NCI-H524 treated with DMSO at 0.1 percent for 48 hours (cell line): ENCODE data around the gene CHD8.
"Not testable (repeated sequence)": the region's sequence is repeated elsewhere in the genome, so short reads cannot be mapped to it uniquely, and the experiment has no call there.

Experiments
- DNase-seq: peaks from one replicate; lab custom pipeline; 2025; lab: John Stamatoyannopoulos, UW

The CHD8 gene

DNA sequence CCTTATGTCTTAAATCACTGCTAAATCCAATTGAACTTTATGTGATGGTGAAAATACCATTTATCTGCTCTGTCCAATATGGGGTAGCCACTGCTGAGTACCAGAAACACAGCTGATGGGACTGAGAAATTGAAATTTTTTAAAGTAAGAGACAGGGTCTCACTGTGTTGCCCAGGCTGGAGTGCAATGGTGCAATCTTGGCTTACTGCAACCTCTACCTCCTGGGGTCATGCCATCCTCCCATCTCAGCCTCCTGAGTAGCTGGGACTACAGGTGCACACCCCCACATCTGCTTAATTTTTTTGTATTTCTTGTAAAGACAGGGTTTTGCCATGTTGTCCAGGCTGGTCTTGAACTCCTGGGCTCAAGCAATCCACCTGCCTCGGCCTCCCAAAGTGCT, 83.1 kb downstream of the CHD8 start:
- not testable (repeated sequence) for DNase-seq

GRCh38 chr14:21369949-21370679, 85.8 kb downstream of the CHD8 start:
- no peak for DNase-seq

DNA sequence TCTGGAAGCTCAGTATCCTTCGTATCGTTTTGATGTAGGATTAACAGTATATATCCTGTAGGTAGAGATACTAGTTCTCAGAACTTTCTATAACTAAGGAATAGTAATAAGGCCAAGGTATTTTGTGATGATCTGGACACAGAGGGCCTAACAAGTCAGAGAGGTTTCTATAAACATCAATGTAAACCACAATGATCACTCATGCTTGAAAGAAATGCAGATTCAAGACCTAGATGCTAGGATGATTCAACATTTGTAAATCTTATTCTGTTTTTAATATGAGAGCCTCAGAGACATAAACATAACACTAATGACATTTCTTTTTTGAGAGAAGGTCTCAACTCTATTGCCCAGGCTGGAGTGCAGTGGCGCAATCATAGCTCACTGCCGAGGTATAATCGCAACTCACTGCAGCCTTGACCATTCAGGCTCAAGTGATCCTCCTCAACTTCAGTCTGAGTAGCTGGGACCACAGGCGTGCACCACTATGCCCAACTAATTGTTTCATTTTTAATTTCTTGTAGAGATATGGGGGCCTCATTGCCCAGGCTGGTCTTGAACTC, 88.3 kb downstream of the CHD8 start:
- no peak for DNase-seq

DNA sequence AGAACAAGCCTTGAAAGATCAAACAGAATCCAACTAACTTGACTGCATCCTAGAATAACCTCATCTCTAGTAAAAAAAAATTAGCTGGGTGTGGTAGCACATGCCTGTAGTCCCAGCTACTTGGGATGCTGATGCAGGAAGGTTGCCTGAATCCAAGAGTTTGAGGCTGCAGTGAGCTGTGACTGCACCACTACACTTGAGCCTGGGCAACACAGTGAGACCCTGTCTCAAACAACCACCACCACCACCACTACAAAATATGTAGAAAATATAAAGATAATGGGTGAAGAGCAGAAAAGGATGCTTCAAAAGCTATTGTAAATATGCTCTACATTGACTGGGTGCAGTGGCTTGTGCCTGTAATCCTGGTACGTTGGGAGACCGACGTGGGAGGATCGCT, 99.4 kb downstream of the CHD8 start:
- DNase-seq: no peak

DNA sequence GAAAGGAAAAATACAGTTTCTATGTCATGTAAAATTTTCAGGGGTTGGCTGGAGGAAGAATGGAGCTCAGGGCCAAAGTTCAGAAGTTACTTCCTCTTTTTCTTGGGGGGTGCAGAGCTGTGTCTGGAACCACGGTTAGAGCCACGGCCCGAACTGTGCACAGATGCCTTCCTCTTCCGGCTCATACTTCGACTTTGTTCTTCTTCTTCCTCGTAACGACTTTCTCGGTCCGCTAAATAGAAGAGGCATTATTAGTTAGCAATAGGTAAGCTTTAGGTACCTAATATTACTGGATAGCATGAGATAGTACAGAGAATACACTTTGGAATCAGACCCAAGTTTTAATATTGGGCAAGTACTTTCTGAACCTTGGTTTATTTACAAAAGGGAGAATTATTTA, 103.3 kb downstream of the CHD8 start:
- DNase-seq: no peak

GRCh38 chr14:21350539-21350938, 105.4 kb downstream of the CHD8 start:
- peak; percentile 89 for DNase-seq

- no peak for DNase-seq
Observed at GRCh38 chr14:21347201-21347600, 108.7 kb downstream of the CHD8 start.

- no peak for DNase-seq
Observed at GRCh38 chr14:21346532-21347135, 109.3 kb downstream of the CHD8 start.

DNA sequence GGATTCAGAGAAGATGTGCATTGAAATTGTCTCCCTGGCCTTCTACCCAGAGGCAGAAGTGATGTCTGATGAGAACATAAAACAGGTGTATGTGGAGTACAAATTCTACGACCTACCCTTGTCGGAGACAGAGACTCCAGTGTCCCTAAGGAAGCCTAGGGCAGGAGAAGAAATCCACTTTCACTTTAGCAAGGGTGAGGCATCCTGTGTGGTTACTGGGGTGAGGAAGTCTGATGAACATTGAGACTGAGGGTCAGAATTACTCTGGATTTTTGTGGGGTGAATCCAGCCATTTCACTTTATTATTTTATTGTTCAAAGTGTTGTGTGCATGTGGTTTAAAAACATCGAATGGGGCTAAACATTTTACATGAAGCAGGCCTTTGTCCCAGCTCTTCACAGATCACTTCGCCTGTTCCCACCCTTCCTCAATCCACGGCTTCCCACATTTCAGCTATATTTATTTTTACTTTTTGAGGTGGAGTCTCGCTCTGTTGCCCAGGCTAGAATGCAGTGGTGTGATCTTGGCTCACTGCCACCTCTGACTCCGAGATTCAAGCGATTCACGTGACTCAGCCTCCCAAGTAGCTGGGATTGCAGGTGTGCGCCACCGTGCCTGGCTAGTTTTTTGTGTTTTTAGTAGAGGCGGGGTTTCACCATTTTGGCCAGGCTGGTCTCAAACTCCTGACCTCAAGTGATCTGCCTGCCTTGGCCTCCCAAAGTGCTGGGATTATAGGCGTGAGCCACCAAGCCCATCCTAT, 112.7 kb downstream of the CHD8 start:
- DNase-seq: no peak
